GM12873 (cell line): ENCODE data around the gene RTBDN.

ENCODE experiments used
- CTCF ChIP-seq: IDR thresholded peaks from 2 replicates; pipeline ENCODE4 v1.5.1; 2012; ENCODE audit warnings: low read depth, mild to moderate bottlenecking, moderate library complexity, low read length, control low read depth; ENCODE audit not compliant: insufficient read depth; ENCODE audit errors: missing control alignments

Gene RTBDN

GRCh38 chr19:12847159-12848139 is 13.1 kb upstream of the RTBDN start:
- TF ChIP-seq CTCF: peak; percentile 99

- TF ChIP-seq CTCF: no peak
Measured at GRCh38 chr19:12843999-12844732, 9.8 kb upstream of the RTBDN start.

- no peak for TF ChIP-seq CTCF
Measured at GRCh38 chr19:12843328-12843727, 8.9 kb upstream of the RTBDN start.

DNA sequence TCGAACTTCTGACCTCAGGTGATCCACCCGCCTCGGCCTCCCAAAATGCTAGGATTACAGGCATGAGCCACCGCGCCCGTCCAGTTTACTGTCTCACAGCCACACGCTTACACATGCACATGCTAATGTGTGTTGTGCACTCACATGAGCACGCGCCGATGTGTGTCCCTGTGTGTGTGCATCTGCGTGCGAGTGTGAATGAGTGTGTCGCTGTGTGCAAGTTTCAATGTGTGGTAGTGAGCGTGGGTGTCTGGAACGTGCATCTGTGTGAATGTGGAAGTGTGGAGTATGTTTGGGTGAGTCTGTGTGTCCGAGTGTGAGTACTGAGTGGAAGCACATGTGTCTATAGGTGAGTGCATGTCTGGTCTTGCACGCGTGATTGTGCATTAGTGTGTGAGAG is 8.1 kb upstream of the RTBDN start:
- TF ChIP-seq CTCF: no peak

GRCh38 chr19:12841094-12841493 is 6.7 kb upstream of the RTBDN start:
- TF ChIP-seq CTCF: no peak

DNA sequence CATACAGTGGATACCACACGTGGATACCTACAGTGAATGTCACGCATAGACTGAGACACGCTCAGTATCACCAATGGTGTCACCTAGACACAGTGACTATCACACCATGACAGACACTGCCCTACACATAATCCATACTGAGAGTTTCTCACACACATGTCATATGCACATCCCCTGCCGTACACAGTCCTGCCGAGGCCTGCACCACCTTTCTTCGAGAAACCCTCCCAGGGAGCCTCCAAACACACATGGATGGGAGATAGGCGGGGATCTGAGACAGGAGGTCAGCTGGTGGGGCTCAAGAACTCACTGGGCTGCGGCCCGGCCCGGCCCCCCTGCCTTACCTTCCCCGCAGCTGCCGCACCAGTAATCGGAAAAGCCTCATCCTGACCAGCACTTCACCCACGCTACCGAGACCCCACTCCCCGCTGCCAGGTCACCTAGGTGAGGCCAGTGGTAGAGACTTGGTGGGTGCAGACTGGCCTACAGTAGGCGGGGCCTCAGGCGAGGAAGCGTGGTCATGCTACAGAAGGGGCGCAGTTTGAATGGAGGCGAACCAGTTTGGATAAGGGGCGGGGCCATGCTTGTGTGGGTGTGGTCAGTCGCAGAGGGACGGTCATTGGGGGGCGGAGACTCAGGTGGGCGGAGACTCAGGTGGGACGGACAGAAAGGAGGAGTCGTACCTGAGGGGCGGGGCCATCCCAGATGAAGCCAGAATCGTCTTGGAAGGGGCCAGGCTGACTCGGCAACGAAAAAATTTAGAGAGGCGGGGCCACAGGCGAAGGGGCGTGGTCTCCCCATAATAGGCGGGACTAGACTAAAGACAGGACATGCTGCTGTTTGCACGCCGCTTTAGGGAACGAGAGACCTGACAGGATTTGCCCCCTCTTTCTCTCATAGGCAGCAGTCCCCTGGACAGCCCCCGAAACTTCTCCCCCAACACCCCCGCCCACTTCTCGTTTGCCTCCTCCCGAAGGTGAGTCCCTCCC is 6.0 kb upstream of the RTBDN start:
- no peak for TF ChIP-seq CTCF
